HCT116 (cell line): ENCODE results near the gene LNPEP. TPM values are rescaled to one million over a fixed set of nuclear protein-coding genes. Genes with fewer than 3 reads are reported as not detected.

Experiments
- ATAC-seq: fragments of 200-7000 bp; cut with Tn5 transposase; 2 replicates; pipeline ENCODE4 v1.9.1; 2020; ENCODE audit warnings: mild to moderate bottlenecking, moderate library complexity
- BruUV-seq: library from RNA; stranded (reverse); fragments of 400-500 nt; replicated peaks from 2 replicates; lab custom pipeline; 2021; lab: Mats Ljungman, UMichigan
- CTCF ChIA-PET: fragments of 300-600 bp; sonication (Branson Sonifier 250); formaldehyde crosslinking; loops from one replicate; lab custom pipeline; 2021; ENCODE audit warnings: antibody characterized with exemption; lab: Charles Lee
- POLR2A ChIA-PET: fragments of 300-600, 350-600 bp; sonication (Branson Sonifier 250); formaldehyde crosslinking; loops from one replicate; lab custom pipeline; 2021; ENCODE audit warnings: antibody characterized with exemption; lab: Charles Lee
- RAD21 ChIA-PET, 2 experiments: fragments of 300-600 bp; sonication (Branson Sonifier 250); formaldehyde crosslinking; loops; one replicate each; lab custom pipeline; 2023; ENCODE audit warnings: low total read pairs in 2 of 2; ENCODE audit not compliant: uncharacterized antibody in 2 of 2, unreplicated experiment in 2 of 2, low non-redundant PET in 1 of 2; lab: Charles Lee
- DNase-seq: peaks from one replicate; pipeline ENCODE4 v3.0.0-alpha.2; 2010; ENCODE audit warnings: low read depth, low spot score
- H2AFZ ChIP-seq: fragments of 200-600 bp; shearing (Covaris generic), sonication (generic); 2 replicates; pipeline ENCODE4 v1.6.1; 2017; ENCODE audit warnings: low read depth, mixed run types, mixed read lengths, antibody characterized with exemption, low read length; ENCODE audit not compliant: poor library complexity, severe bottlenecking
- H3K27ac ChIP-seq: 2 replicates; pipeline ENCODE4 v1.5.1; 2012; ENCODE audit warnings: low read depth, low read length
- H3K27me3 ChIP-seq: fragments of 200-600 bp; sonication (generic); 2 replicates; pipeline ENCODE4 v1.6.1; 2016; ENCODE audit warnings: mixed run types, low read length, mixed read lengths; ENCODE audit not compliant: insufficient read depth
- H3K36me3 ChIP-seq, 2 experiments: fragments of 200-500 bp in 1 of 2; fragments of 200-600 bp in 1 of 2; sonication (Bioruptor generic) in 1 of 2; sonication (generic) in 1 of 2; 2 replicates each; pipeline versions ENCODE4 v1.5.1 to v1.6.1; 2014 to 2016; ENCODE audit warnings: low read length in 2 of 2, inconsistent platforms in 1 of 2, mixed read lengths in 1 of 2, mixed run types in 1 of 2; ENCODE audit not compliant: insufficient read depth in 2 of 2, control insufficient read depth in 1 of 2
- H3K4me1 ChIP-seq, 2 experiments: fragments of 200-600 bp in 1 of 2; sonication (generic) in 1 of 2; 2 replicates each; pipeline versions ENCODE4 v1.5.1 to v1.6.1; 2012 to 2017; ENCODE audit warnings: low read length in 2 of 2, inconsistent platforms in 1 of 2, mild to moderate bottlenecking in 1 of 2, mixed read lengths in 1 of 2, mixed run types in 1 of 2, moderate library complexity in 1 of 2; ENCODE audit not compliant: insufficient read depth in 2 of 2, control insufficient read depth in 1 of 2
- H3K4me2 ChIP-seq: fragments of 200-600 bp; sonication (generic); 2 replicates; pipeline ENCODE4 v1.6.1; 2017; ENCODE audit warnings: mixed run types, low read length, mixed read lengths
- H3K4me3 ChIP-seq, 2 experiments: fragments of 200-600 bp in 1 of 2; sonication (generic) in 1 of 2; replicated peaks in 1 of 2; 2 replicates each; pipeline ENCODE4 v1.5.1; 2011 to 2016; ENCODE audit warnings: low read length in 2 of 2, control low read depth in 1 of 2, low read depth in 1 of 2, mild to moderate bottlenecking in 1 of 2, mixed read lengths in 1 of 2, mixed run types in 1 of 2
- H3K79me2 ChIP-seq: fragments of 200-600 bp; sonication (generic); 2 replicates; pipeline ENCODE4 v1.6.1; 2017; ENCODE audit warnings: mild to moderate bottlenecking, mixed run types, low read length, moderate library complexity, mixed read lengths; ENCODE audit not compliant: insufficient read depth
- H3K9ac ChIP-seq: fragments of 200-600 bp; sonication (generic); 2 replicates; pipeline ENCODE4 v1.6.1; 2016; ENCODE audit warnings: low read length, mixed read lengths
- H3K9me2 ChIP-seq: fragments of 200-600 bp; sonication (generic), shearing (Covaris generic); 2 replicates; pipeline ENCODE4 v1.6.1; 2017; ENCODE audit warnings: mixed run types, mild to moderate bottlenecking, moderate library complexity; ENCODE audit not compliant: insufficient read depth
- H3K9me3 ChIP-seq, 2 experiments: fragments of 200-500 bp in 1 of 2; fragments of 200-600 bp in 1 of 2; sonication (Bioruptor generic) in 1 of 2; sonication (generic) in 1 of 2; 2 replicates each; pipeline ENCODE4 v1.6.1; 2014 to 2017; ENCODE audit warnings: low read length in 2 of 2, mixed read lengths in 2 of 2, inconsistent platforms in 1 of 2, low read depth in 1 of 2, mild to moderate bottlenecking in 1 of 2, mixed run types in 1 of 2, moderate library complexity in 1 of 2; ENCODE audit not compliant: control insufficient read depth in 1 of 2, insufficient read depth in 1 of 2
- H4K20me1 ChIP-seq: fragments of 200-600 bp; sonication (generic), shearing (Covaris generic); 2 replicates; pipeline ENCODE4 v1.6.1; 2017; ENCODE audit warnings: mixed run types, mild to moderate bottlenecking, moderate library complexity; ENCODE audit not compliant: insufficient read depth
- ATF3 ChIP-seq: IDR thresholded peaks from 2 replicates; pipeline ENCODE4 v1.6.1; 2012
- CEBPB ChIP-seq: IDR thresholded peaks from 2 replicates; pipeline ENCODE4 v1.6.1; 2012; ENCODE audit warnings: low read depth
- CTCF ChIP-seq, 3 experiments: fragments of 200-600 bp in 1 of 3; sonication (generic) in 1 of 3; IDR thresholded peaks in 2 of 3; conservative IDR thresholded peaks in 1 of 3; 2 replicates each; pipeline ENCODE4 v1.5.1; 2012 to 2017; ENCODE audit warnings: low read depth in 2 of 3, low read length in 2 of 3, antibody characterized with exemption in 1 of 3, borderline replicate concordance in 1 of 3, control low read depth in 1 of 3, mild to moderate bottlenecking in 1 of 3, mixed read lengths in 1 of 3, mixed run types in 1 of 3, moderate library complexity in 1 of 3; ENCODE audit not compliant: insufficient read depth in 1 of 3
- EGR1 ChIP-seq: IDR thresholded peaks from 2 replicates; pipeline ENCODE4 v1.6.1; 2012; ENCODE audit warnings: low read depth
- EZH2 ChIP-seq: fragments of 200-600 bp; sonication (generic); IDR thresholded peaks from 2 replicates; pipeline ENCODE4 v1.6.1; 2017; ENCODE audit warnings: antibody characterized with exemption, mixed run types
- JUND ChIP-seq: IDR thresholded peaks from 2 replicates; pipeline ENCODE4 v1.6.1; 2012
- MAX ChIP-seq: IDR thresholded peaks from 2 replicates; pipeline ENCODE4 v1.6.1; 2012
- POLR2A ChIP-seq: IDR thresholded peaks from 2 replicates; pipeline ENCODE4 v1.7.0; 2011; ENCODE audit warnings: borderline replicate concordance; ENCODE audit not compliant: insufficient read depth, insufficient read length; ENCODE audit errors: extremely low read depth
- POLR2AphosphoS5 ChIP-seq: IDR thresholded peaks from 2 replicates; pipeline ENCODE4 v1.6.1; 2011; ENCODE audit warnings: mild to moderate bottlenecking, low read depth, low read length, moderate library complexity
- REST ChIP-seq: IDR thresholded peaks from 2 replicates; pipeline ENCODE4 v1.6.1; 2012; ENCODE audit warnings: low read depth
- SIN3A ChIP-seq: IDR thresholded peaks from 2 replicates; pipeline ENCODE4 v1.6.1; 2012; ENCODE audit warnings: low read depth
- SP1 ChIP-seq: IDR thresholded peaks from 2 replicates; pipeline ENCODE4 v1.6.1; 2012; ENCODE audit warnings: low read depth
- ZBTB33 ChIP-seq: IDR thresholded peaks from 2 replicates; pipeline ENCODE4 v1.6.1; 2011; ENCODE audit warnings: mild to moderate bottlenecking, low read length, moderate library complexity; ENCODE audit not compliant: insufficient replicate concordance; ENCODE audit errors: extremely low read depth
- ZNF274 ChIP-seq: fragments of 200-500 bp; sonication (Bioruptor generic); IDR thresholded peaks from 2 replicates; pipeline ENCODE4 v1.6.1; 2014; ENCODE audit warnings: mild to moderate bottlenecking, low read depth, low read length, inconsistent platforms
- intact Hi-C: fragments of 100-400 bp; cut with micrococcal nuclease; formaldehyde crosslinking; loops from 2 replicates; pipeline ENCODE4 v1.10.0; 2022
- total RNA-seq: library from RNA; stranded (reverse); gene quantifications from one replicate; pipeline ENCODE4 v1.2.1, GENCODE V29; 2021; ENCODE audit not compliant: unreplicated experiment

LNPEP gene
- total RNA-seq, 1 experiment from 2014 or later, result 14.9 TPM

GRCh38 chr5:97019435-97020117 is 83.7 kb downstream of the LNPEP start (continued):
- TF ChIP-seq ZBTB33 (no peak), MAX (no peak)

GRCh38 chr5:97021416-97021815 is 85.5 kb downstream of the LNPEP start:
- no TSS peak for BruUV-seq
- intact Hi-C loops, result no loop called here
- ChIA-PET CTCF (no interaction called here), POLR2A (no interaction called here), RAD21 (no interaction called here)
- Histone ChIP-seq H4K20me1 (no peaks in the 10 kb centered on the region), H2AFZ (no peak overlapping the region), H3K79me2 (no peaks in the 10 kb centered on the region), H3K27ac (no peak overlapping the region), H3K4me1 (no peaks in the 10 kb centered on the region), H3K27me3 (no peaks in the 10 kb centered on the region), H3K9ac (no peak overlapping the region), H3K4me3 (no peak overlapping the region), H3K9me3 (no peaks in the 10 kb centered on the region), H3K4me2 (no peak overlapping the region), H3K9me2 (no peaks in the 10 kb centered on the region), H3K36me3 (no peaks in the 10 kb centered on the region)
- DNase-seq, result no peak
- ATAC-seq, result no peak
- no peak for TF ChIP-seq JUND
- no peak for TF ChIP-seq REST
- no peak for TF ChIP-seq SP1
- no peak for TF ChIP-seq ZNF274
- TF ChIP-seq MAX, result no peak
- TF ChIP-seq CTCF (IDR thresholded peaks at IDR 0.05 in 2 of 3, conservative IDR thresholded peaks at IDR 0.05 in 1 of 3; ENCODE audit: borderline replicate concordance in 1 of 3, insufficient read depth in 1 of 3, low read depth in 2 of 3, low read length in 2 of 3), result no peak
- no peak for TF ChIP-seq EGR1
- no peak for TF ChIP-seq CEBPB
- TF ChIP-seq POLR2A, result no peak
- no peak for TF ChIP-seq EZH2
- no peak for TF ChIP-seq SIN3A
- TF ChIP-seq ATF3, result no peak
- no peak for TF ChIP-seq POLR2AphosphoS5
